K562 (cell line): ENCODE measurements around the gene TUBA4B. TPM values are rescaled to one million over a fixed set of nuclear protein-coding genes. Genes with fewer than 3 reads are reported as not detected.
A peak's percentile ranks its signal among the peaks of the same experiment; 100 is the strongest.

ENCODE experiments used
- ATF1 ChIP-seq, 2 experiments: fragments of 450-650 bp in 1 of 2; IDR thresholded peaks; 2 replicates each; pipeline ENCODE4 v1.6.1; 2016; ENCODE audit warnings: missing compliant biosample characterization in 1 of 2, missing genetic modification characterization in 1 of 2
- CLOCK ChIP-seq: fragments of 250-450 bp; sonication (Bioruptor Pico); IDR thresholded peaks from 2 replicates; pipeline ENCODE4 v1.4.0; 2020; ENCODE audit warnings: mild to moderate bottlenecking, moderate library complexity, borderline replicate concordance
- CREBBP ChIP-seq: IDR thresholded peaks from one replicate; pipeline ENCODE4 v1.6.1; 2012; ENCODE audit warnings: low read depth, mild to moderate bottlenecking, control low read depth, inconsistent platforms, low read length
- EHMT2 ChIP-seq: fragments of 450-650 bp; IDR thresholded peaks from 2 replicates; pipeline ENCODE4 v1.6.1; 2018; ENCODE audit warnings: antibody characterized with exemption
- ESRRA ChIP-seq: fragments of 450-650 bp; IDR thresholded peaks from 2 replicates; pipeline ENCODE4 v1.6.1; 2014; ENCODE audit warnings: low read depth, mild to moderate bottlenecking, moderate library complexity, borderline replicate concordance
- GABPB2 ChIP-seq: fragments of 250-450 bp; sonication (Bioruptor Pico); conservative IDR thresholded peaks from 2 replicates; pipeline ENCODE4 v1.5.1; 2021; ENCODE audit warnings: mild to moderate bottlenecking
- HES1 ChIP-seq: fragments of 450-650 bp; IDR thresholded peaks from 2 replicates; pipeline ENCODE4 v1.6.1; 2016; ENCODE audit warnings: low read depth, mild to moderate bottlenecking, moderate library complexity
- HMG20B ChIP-seq: fragments of 250-450 bp; sonication (Bioruptor Pico); IDR thresholded peaks from 2 replicates; pipeline ENCODE4 v1.5.0; 2021; ENCODE audit warnings: mild to moderate bottlenecking
- SMAD4 ChIP-seq: fragments of 250-450 bp; sonication (Bioruptor Pico); conservative IDR thresholded peaks from 2 replicates; pipeline ENCODE4 v1.8.0; 2021; ENCODE audit warnings: inconsistent platforms, mild to moderate bottlenecking, moderate library complexity
- SMARCC2 ChIP-seq: fragments of 450-650 bp; IDR thresholded peaks from 2 replicates; pipeline ENCODE4 v1.6.1; 2017; ENCODE audit warnings: antibody characterized with exemption, moderate library complexity, mild to moderate bottlenecking, low read depth
- SMC3 ChIP-seq: conservative IDR thresholded peaks from 2 replicates; pipeline ENCODE4 v1.6.1; 2011; ENCODE audit warnings: low read depth, low read length, improper control_type of control experiment; ENCODE audit not compliant: insufficient read depth
- STAG1 ChIP-seq: sonication (generic); formaldehyde crosslinking; IDR thresholded peaks from 2 replicates; pipeline ENCODE4 v1.5.0; 2020; ENCODE audit warnings: missing genetic modification reagents, borderline replicate concordance
- TAF1 ChIP-seq: IDR thresholded peaks from 2 replicates; pipeline ENCODE4 v1.6.1; 2011; ENCODE audit warnings: mild to moderate bottlenecking, low read length, moderate library complexity; ENCODE audit not compliant: insufficient read depth, control insufficient read depth, severe bottlenecking; ENCODE audit errors: extremely low read depth
- ZNF12 ChIP-seq: sonication (generic); formaldehyde crosslinking; IDR thresholded peaks from 2 replicates; pipeline ENCODE4 v1.4.0; 2020; ENCODE audit warnings: mild to moderate bottlenecking, missing genetic modification reagents
- ZNF609 ChIP-seq: sonication (generic); formaldehyde crosslinking; IDR thresholded peaks from 2 replicates; pipeline ENCODE4 v1.8.1; 2023; ENCODE audit warnings: missing genetic modification reagents, mild to moderate bottlenecking, borderline replicate concordance
- ZNF699 ChIP-seq: fragments of 250-450 bp; sonication (Bioruptor Pico); IDR thresholded peaks from 2 replicates; pipeline ENCODE4 v1.8.0; 2021; ENCODE audit warnings: mild to moderate bottlenecking, moderate library complexity; ENCODE audit not compliant: insufficient replicate concordance
- ZNF785 ChIP-seq: fragments of 250-450 bp; sonication (Bioruptor Pico); IDR thresholded peaks from 2 replicates; pipeline ENCODE4 v1.4.0; 2020; ENCODE audit warnings: mild to moderate bottlenecking
- polyA plus RNA-seq, 8 experiments: library from polyadenylated mRNA; depleted of rRNA in 4 of 8; stranded (reverse) in 5 of 8; unstranded in 3 of 8; fragments of >200 nt; fragmentation: Nextera tagmentation in 2 of 8; fragmentation: Illumina TruSeq in 1 of 8; extraction: Ambion mirVana in 2 of 8; extraction: Trizol in 1 of 8; gene quantifications; 2 replicates each; pipeline versions ENCODE4 v1.2.1 to v1.2.3, GENCODE V29; 2011 to 2014; ENCODE audit warnings: inconsistent platforms in 1 of 8, missing spikeins in 1 of 8
- total RNA-seq, 7 experiments: library from RNA; depleted of rRNA in 6 of 7; stranded (reverse); fragments of >200 nt in 6 of 7; fragmentation: Illumina TruSeq in 2 of 7; extraction: Trizol in 2 of 7; gene quantifications; 2 replicates each; pipeline versions ENCODE4 v1.2.1 to v1.2.3, GENCODE V29; 2011 to 2021; ENCODE audit warnings: low replicate concordance in 1 of 7
- TF ChIP-seq, protein P1 (sequence below): fragments of 250-450 bp; sonication (Bioruptor Pico); IDR thresholded peaks from 2 replicates; pipeline ENCODE4 v1.5.0; 2021

Gene TUBA4B
- total and polyA plus RNA-seq, 9 of the 15 experiments (the other 6 are each of a cell fraction or from before 2014, with no cell fraction given) = 0.04 TPM; not detected in 8

DNA sequence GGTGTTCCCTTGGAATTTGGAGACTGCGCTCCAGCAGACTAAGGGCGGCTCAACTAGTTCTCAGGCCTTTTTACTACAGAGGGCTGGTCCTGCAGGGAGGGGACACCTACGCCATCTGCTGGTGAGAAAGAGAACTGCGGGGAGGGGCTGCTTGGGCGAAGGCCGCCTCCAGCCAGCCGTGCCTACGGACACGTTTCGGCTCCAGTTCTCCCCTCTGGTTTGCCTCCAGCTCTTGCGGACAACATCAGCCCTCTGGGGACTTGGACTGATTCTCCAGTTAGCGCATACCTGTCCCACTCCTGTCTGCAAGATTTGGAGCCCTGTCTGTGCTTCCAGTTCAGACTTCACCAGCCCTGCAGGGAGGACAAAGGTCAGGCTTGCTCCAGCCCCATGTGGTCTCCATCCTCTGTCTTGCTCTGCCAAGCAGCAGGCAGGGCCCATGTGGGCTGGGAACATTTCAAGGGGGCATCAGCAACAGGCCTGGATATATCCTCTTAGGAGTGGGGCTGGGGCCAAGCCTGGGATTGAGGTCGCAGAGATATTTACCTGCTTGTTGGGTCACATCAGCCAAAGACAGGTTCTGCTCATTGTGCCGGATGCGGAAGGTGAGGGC lies 45.8 kb downstream of the TUBA4B start (continued):
- TF ChIP-seq SMAD4 (no peak), CREBBP (no peak), ZNF12 (no peak), ZNF699 (no peak), ZNF609 (CRISPR knock-in tag) (no peak), EHMT2 (no peak), STAG1 (peak; percentile 59; the same call in 1 of the 2 replicates), ATF1 (CRISPR knock-in tag; IDR thresholded peaks at IDR 0.05) (no peak), ATF1 (tag; IDR thresholded peaks at IDR 0.05) (no peak), GABPB2 (CRISPR knock-in tag) (no peak), TAF1 (no peak), ZNF785 (no peak), CLOCK (CRISPR knock-in tag) (no peak), HES1 (no peak), ESRRA (0 out of 2 replicates have a peak, but pooled peaks have one; percentile 28), SMARCC2 (no peak), SMC3 (peak; percentile 86), HMG20B (no peak)
- TF ChIP-seq, protein P1, sequence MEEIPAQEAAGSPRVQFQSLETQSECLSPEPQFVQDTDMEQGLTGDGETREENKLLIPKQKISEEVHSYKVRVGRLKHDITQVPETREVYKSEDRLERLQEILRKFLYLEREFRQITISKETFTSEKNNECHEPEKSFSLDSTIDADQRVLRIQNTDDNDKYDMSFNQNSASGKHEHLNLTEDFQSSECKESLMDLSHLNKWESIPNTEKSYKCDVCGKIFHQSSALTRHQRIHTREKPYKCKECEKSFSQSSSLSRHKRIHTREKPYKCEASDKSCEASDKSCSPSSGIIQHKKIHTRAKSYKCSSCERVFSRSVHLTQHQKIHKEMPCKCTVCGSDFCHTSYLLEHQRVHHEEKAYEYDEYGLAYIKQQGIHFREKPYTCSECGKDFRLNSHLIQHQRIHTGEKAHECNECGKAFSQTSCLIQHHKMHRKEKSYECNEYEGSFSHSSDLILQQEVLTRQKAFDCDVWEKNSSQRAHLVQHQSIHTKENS (CRISPR knock-in tag) = no peak
